Measurements from ENCODE around the gene ABCC5.

The ABCC5 gene

GRCh38 chr3:183895774-183896173, 121.9 kb downstream of the ABCC5 start:
- DNase-seq (ENCODE audit: low spot score), result no peak
- no peak for TF ChIP-seq CTCF (IDR thresholded peaks at IDR 0.05; ENCODE audit: borderline replicate concordance, control extremely low read depth, extremely low read depth, insufficient read depth, missing control alignments)
- in situ Hi-C loops (cut with MboI; ENCODE audit: low sequenced_read_pairs, unreplicated experiment), result loop anchor here (10.0 to 25.0 kb wide), 2 partner anchors 342 to 389 kb away; partner anchors contain the start of genes ALG3, EEF1AKMT4 and VWA5B2

DNA sequence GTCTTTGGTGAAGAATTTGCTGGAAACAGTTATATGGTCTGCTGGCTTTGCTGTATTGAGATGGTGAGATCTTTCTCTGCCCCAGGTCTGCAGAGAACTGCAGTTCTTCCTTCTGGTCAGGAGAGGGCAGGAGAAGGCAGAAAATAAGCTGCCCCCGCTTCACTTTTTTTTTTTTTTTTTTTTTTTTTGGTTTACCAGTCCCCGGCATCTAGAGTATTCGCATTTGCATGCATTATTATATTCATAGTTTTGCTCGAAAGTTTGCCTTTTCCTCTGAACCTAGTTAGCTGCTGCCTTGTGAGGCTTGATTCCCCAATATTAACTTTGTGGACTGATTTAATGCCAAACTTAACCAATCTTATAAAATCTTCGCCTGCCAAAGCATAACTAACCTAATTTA, 122.4 kb downstream of the ABCC5 start:
- in situ Hi-C loops (cut with MboI; ENCODE audit: low sequenced_read_pairs, unreplicated experiment), result loop anchor here (10.0 to 25.0 kb wide), 2 partner anchors 342 to 390 kb away; partner anchors contain the start of genes ALG3, EEF1AKMT4 and VWA5B2
- peak; percentile 82 for TF ChIP-seq CTCF (IDR thresholded peaks at IDR 0.05; ENCODE audit: borderline replicate concordance, control extremely low read depth, extremely low read depth, insufficient read depth, missing control alignments)
- DNase-seq (ENCODE audit: low spot score), result peak; percentile 86

- in situ Hi-C loops (cut with MboI; ENCODE audit: low sequenced_read_pairs, unreplicated experiment), result loop anchor here (10.0 to 25.0 kb wide), 2 partner anchors 345 to 392 kb away; partner anchors contain the start of genes ALG3, EEF1AKMT4 and VWA5B2
- DNase-seq (ENCODE audit: low spot score), result no peak
- no peak for TF ChIP-seq CTCF (IDR thresholded peaks at IDR 0.05; ENCODE audit: borderline replicate concordance, control extremely low read depth, extremely low read depth, insufficient read depth, missing control alignments)
These were observed 125.0 kb downstream of the ABCC5 start for GRCh38 chr3:183892610-183893214.

DNA sequence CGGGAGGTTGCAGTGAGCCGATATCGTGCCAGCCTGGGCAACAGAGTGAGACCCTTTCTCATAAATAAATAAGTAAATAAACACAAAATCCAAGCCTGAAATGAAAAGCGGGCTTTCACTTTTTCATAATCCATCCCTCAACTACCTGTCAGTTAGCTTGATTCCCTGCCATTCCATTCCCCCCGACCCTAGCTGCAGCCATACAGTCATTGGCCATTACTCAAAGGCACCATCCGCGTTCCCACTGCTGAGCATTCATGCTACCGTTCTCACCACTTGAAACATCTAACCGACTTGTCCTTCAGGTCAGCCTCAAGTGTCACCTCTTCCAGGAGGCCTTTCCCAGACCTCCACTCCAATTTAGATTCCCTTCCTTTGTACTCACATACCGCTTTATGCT, 131.9 kb downstream of the ABCC5 start:
- in situ Hi-C loops (cut with MboI; ENCODE audit: low sequenced_read_pairs, unreplicated experiment), result loop anchor here (25.0 kb wide), 1 partner anchor 352 kb away; the partner anchor contains the start of genes ALG3, EEF1AKMT4 and VWA5B2
- TF ChIP-seq CTCF (IDR thresholded peaks at IDR 0.05; ENCODE audit: borderline replicate concordance, control extremely low read depth, extremely low read depth, insufficient read depth, missing control alignments), result no peak
- no peak for DNase-seq (ENCODE audit: low spot score)

DNA sequence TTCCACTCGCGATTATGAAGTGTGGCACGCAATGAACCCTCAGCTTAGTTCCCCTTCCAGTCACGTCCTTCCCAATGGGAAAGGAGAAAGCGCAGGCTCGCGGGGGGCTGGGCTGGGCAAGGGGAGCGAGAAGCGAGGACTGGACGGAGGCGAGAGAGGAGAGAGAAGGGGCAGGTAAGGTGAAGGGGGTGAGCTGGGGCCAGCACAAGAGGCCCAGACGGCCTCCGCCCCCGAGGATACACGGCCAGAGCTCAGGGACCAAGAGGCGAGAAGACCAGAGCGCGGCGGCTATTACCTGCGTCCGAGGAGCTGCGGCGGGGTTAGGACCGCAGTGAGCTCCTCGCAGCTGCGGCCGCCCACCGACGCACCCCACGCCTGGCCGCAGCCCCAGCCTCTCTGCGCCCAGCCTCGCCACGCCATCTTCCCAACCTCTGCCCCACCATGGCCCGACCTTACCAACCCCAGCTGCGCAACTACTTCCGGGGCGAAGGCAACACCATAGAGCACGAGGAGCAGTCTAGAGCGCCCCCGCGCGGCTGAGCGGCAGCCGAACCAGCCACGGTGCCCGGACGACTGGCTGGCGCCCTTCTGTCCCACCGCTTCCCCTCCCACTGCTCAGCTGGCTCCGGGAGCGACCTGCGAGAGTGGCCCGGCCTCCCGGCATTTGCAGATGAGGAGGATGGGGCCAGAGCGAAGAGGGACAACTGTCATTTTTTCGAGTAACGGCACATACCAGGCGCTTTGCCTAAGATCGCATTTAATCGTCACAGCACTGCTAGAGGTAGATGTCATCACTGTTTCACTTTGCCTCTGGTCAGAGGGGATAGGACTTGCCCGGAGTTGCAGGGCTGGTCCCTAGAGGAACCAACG, 133.0 kb downstream of the ABCC5 start, which contains the start of gene PARL:
TSS of gene PARL (minus strand) at position 454 of the 870 bp plus-strand sequence. CDS start at position 420, 34 bp downstream.
- TF ChIP-seq CTCF (IDR thresholded peaks at IDR 0.05; ENCODE audit: borderline replicate concordance, control extremely low read depth, extremely low read depth, insufficient read depth, missing control alignments), result peak; percentile 99
- peak; percentile 96 for DNase-seq (ENCODE audit: low spot score)
- in situ Hi-C loops (cut with MboI; ENCODE audit: low sequenced_read_pairs, unreplicated experiment), result loop anchor here (25.0 kb wide), 1 partner anchor 353 kb away; the partner anchor contains the start of genes ALG3, EEF1AKMT4 and VWA5B2

- no peak for TF ChIP-seq CTCF (IDR thresholded peaks at IDR 0.05; ENCODE audit: borderline replicate concordance, control extremely low read depth, extremely low read depth, insufficient read depth, missing control alignments)
- in situ Hi-C loops (cut with MboI; ENCODE audit: low sequenced_read_pairs, unreplicated experiment), result loop anchor here (25.0 kb wide), 1 partner anchor 353 kb away; the partner anchor contains the start of genes ALG3, EEF1AKMT4 and VWA5B2
These were observed 133.6 kb downstream of the ABCC5 start for GRCh38 chr3:183884097-183884426.

More at GRCh38 chr3:183884097-183884426, 133.6 kb downstream of the ABCC5 start:
- no peak for DNase-seq (ENCODE audit: low spot score)

All from GM13976 (cell line).